ENCODE results near the gene CXorf58. TPM values are rescaled to one million over a fixed set of nuclear protein-coding genes. Genes with fewer than 3 reads are reported as not detected.

The CXorf58 gene
- total and polyA plus RNA-seq, 9 of the 15 experiments (the other 6 are each of a cell fraction or from before 2014, with no cell fraction given): 0.10 to 0.27 (median 0.16) TPM; not detected in 3

DNA sequence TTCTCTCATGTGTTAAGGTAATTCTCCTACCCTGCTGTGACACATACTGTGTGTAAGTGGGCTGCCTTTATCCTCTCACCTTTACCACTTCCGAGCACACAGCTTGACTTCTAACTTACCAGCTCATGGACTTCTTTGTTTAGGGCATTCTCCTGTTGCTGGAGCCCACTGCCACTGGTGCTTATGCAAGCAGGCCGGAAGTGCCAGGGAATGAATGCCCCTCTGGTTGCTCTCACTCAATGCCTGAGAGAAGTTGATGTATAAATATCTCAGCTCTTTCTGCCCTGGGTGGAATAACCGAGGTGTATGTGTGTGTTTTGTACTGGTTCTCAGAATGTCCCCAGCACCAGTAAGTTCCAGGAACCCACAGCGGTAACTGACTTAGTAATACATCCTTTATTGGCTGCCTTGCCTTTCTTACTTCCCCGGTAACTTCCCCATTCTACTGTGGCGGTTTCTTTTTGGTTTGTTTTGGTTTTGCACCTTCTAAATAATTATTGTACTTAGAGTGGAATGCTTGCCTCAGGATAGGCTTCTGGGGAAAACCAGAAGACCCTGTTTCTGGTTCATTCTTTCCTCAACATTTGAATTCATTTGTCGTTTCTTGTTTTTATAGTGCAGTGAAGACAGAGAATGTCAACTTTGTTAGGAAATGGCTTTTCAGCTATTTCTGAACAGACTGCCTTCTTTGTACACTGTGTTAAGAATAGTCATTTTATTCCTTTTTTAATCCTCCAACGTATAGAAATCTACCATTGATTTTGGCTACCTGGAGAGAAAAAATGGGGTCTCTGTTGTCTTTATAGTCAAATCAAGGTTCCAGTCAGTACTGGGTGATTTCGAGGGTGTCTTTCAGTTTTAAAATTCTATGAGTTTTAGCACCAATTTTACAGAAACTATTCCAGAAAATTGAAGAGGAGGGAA is 45.4 kb downstream of the CXorf58 start (continued):
- TF ChIP-seq, protein P1, sequence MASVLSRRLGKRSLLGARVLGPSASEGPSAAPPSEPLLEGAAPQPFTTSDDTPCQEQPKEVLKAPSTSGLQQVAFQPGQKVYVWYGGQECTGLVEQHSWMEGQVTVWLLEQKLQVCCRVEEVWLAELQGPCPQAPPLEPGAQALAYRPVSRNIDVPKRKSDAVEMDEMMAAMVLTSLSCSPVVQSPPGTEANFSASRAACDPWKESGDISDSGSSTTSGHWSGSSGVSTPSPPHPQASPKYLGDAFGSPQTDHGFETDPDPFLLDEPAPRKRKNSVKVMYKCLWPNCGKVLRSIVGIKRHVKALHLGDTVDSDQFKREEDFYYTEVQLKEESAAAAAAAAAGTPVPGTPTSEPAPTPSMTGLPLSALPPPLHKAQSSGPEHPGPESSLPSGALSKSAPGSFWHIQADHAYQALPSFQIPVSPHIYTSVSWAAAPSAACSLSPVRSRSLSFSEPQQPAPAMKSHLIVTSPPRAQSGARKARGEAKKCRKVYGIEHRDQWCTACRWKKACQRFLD (CRISPR knock-in tag; IDR thresholded peaks at IDR 0.05): peak; percentile 49; the same call in 1 of the 2 replicates
- no peak for TF ChIP-seq COPS2 (conservative IDR thresholded peaks at IDR 0.05)
- no peak for TF ChIP-seq E2F3 (CRISPR knock-in tag; IDR thresholded peaks at IDR 0.05)
- TF ChIP-seq POLR2A (conservative IDR thresholded peaks at IDR 0.05): peak; percentile 64
- no peak for TF ChIP-seq GABPB2 (CRISPR knock-in tag; conservative IDR thresholded peaks at IDR 0.05)
- TF ChIP-seq CEBPB (tag; IDR thresholded peaks at IDR 0.05): no peak
- TF ChIP-seq, protein P2, sequence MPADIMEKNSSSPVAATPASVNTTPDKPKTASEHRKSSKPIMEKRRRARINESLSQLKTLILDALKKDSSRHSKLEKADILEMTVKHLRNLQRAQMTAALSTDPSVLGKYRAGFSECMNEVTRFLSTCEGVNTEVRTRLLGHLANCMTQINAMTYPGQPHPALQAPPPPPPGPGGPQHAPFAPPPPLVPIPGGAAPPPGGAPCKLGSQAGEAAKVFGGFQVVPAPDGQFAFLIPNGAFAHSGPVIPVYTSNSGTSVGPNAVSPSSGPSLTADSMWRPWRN (IDR thresholded peaks at IDR 0.05; ENCODE audit: low read depth): no peak
- TF ChIP-seq ZSCAN32 (CRISPR knock-in tag; IDR thresholded peaks at IDR 0.05): no peak
- TF ChIP-seq ZNF780A (CRISPR knock-in tag; IDR thresholded peaks at IDR 0.05): no peak
- no peak for TF ChIP-seq RB1 (IDR thresholded peaks at IDR 0.05; ENCODE audit: low read depth)
- TF ChIP-seq, protein P3, sequence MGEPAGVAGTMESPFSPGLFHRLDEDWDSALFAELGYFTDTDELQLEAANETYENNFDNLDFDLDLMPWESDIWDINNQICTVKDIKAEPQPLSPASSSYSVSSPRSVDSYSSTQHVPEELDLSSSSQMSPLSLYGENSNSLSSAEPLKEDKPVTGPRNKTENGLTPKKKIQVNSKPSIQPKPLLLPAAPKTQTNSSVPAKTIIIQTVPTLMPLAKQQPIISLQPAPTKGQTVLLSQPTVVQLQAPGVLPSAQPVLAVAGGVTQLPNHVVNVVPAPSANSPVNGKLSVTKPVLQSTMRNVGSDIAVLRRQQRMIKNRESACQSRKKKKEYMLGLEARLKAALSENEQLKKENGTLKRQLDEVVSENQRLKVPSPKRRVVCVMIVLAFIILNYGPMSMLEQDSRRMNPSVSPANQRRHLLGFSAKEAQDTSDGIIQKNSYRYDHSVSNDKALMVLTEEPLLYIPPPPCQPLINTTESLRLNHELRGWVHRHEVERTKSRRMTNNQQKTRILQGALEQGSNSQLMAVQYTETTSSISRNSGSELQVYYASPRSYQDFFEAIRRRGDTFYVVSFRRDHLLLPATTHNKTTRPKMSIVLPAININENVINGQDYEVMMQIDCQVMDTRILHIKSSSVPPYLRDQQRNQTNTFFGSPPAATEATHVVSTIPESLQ (CRISPR knock-in tag; IDR thresholded peaks at IDR 0.05): no peak
- TF ChIP-seq ZFP1 (CRISPR knock-in tag; IDR thresholded peaks at IDR 0.05): no peak
- TF ChIP-seq ZNF785 (CRISPR knock-in tag; IDR thresholded peaks at IDR 0.05): no peak
- TF ChIP-seq, protein P4, sequence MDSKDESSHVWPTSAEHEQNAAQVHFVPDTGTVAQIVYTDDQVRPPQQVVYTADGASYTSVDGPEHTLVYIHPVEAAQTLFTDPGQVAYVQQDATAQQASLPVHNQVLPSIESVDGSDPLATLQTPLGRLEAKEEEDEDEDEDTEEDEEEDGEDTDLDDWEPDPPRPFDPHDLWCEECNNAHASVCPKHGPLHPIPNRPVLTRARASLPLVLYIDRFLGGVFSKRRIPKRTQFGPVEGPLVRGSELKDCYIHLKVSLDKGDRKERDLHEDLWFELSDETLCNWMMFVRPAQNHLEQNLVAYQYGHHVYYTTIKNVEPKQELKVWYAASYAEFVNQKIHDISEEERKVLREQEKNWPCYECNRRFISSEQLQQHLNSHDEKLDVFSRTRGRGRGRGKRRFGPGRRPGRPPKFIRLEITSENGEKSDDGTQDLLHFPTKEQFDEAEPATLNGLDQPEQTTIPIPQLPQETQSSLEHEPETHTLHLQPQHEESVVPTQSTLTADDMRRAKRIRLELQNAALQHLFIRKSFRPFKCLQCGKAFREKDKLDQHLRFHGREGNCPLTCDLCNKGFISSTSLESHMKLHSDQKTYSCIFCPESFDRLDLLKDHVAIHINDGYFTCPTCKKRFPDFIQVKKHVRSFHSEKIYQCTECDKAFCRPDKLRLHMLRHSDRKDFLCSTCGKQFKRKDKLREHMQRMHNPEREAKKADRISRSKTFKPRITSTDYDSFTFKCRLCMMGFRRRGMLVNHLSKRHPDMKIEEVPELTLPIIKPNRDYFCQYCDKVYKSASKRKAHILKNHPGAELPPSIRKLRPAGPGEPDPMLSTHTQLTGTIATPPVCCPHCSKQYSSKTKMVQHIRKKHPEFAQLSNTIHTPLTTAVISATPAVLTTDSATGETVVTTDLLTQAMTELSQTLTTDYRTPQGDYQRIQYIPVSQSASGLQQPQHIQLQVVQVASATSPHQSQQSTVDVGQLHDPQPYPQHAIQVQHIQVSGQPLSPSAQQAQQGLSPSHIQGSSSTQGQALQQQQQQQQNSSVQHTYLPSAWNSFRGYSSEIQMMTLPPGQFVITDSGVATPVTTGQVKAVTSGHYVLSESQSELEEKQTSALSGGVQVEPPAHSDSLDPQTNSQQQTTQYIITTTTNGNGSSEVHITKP (IDR thresholded peaks at IDR 0.05; ENCODE audit: partially characterized antibody): no peak
- TF ChIP-seq, protein P5, sequence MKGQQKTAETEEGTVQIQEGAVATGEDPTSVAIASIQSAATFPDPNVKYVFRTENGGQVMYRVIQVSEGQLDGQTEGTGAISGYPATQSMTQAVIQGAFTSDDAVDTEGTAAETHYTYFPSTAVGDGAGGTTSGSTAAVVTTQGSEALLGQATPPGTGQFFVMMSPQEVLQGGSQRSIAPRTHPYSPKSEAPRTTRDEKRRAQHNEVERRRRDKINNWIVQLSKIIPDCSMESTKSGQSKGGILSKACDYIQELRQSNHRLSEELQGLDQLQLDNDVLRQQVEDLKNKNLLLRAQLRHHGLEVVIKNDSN (CRISPR knock-in tag; IDR thresholded peaks at IDR 0.05): no peak
